HG02943 (cell line): Measurements from ENCODE around the gene C16orf96.

Experiments used
- ATAC-seq: cut with Tn5 transposase; IDR thresholded peaks from one replicate; pipeline ENCODE4 v1.9.1; 2021; ENCODE audit warnings: mild to moderate bottlenecking, low read depth, moderate library complexity; ENCODE audit not compliant: unreplicated experiment

Gene C16orf96

GRCh38 chr16:4524571-4524970, 31.6 kb upstream of the C16orf96 start:
- ATAC-seq, result no peak

DNA sequence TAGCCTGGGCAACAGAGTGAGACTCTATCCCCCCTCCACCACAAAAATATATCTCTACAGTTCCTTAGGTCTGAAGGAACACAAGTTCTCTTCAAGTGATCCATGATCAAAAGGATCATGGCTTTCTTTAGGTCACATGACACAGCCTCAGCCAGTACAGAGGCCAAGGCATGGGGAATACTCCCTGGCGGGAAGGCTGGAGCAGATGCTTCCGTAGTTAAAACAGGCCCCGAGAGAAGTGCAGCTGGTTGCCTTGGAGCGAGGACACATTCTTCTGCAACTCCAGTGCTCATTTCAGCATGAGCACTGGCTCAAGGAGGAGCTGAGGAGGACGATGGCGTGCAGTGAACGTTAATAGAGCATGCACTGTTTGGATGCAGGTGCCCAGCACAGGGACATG, 31.1 kb upstream of the C16orf96 start:
- ATAC-seq, result no peak

DNA sequence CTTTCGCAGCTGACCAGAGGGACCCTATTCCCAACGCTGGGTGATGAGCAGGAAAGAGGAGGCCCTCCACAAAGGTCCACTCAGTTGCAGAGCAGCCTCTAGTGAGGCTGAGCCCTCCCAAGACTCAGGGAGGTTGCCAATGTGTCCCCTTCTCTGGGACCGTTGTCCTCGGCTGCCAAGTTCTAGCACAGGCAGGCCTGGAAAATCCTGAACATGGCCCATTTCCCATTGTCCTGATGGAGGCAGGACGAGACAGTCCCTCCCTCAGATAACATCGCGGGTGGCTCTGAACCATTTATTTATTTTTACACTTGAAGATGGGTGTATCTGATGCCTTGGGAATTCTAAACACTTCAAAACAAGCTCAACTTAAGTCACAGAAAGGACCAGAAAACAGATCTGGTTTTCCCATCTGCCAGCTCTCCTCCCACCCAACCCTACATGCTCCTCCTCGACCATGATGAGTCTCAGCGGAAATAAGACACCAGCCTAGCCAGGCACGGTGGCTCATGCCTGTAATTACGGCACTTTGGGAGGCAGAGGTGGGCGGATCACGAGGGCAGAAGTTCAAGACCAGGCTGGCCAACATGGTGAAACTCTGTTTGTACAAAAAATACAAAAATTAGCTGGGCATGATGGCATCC, 30.4 kb upstream of the C16orf96 start:
- ATAC-seq, result no peak

GRCh38 chr16:4529085-4530060, 26.8 kb upstream of the C16orf96 start:
- ATAC-seq, result no peak

DNA sequence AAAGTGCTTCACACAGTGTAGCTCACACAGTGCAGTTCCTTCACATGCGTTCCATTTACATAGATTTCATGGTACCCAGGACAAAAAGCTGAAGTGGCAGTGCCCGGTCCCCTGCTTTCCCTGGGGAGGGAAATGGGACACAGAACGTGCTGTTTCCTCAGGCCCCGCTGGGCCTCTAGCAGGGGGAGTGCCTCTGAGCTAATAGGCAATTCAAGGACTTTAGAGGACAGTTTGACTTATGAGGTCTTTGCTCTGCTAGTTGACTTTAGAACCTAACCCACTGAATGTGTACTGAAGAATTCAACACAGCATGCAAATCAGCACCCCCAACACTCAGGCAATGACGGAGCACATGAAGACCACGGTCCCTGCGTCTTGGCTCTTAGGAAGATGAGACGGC, 24.3 kb upstream of the C16orf96 start:
- no peak for ATAC-seq

GRCh38 chr16:4532238-4532637, 23.9 kb upstream of the C16orf96 start:
- no peak for ATAC-seq

GRCh38 chr16:4533490-4533889, 22.6 kb upstream of the C16orf96 start:
- no peak for ATAC-seq

DNA sequence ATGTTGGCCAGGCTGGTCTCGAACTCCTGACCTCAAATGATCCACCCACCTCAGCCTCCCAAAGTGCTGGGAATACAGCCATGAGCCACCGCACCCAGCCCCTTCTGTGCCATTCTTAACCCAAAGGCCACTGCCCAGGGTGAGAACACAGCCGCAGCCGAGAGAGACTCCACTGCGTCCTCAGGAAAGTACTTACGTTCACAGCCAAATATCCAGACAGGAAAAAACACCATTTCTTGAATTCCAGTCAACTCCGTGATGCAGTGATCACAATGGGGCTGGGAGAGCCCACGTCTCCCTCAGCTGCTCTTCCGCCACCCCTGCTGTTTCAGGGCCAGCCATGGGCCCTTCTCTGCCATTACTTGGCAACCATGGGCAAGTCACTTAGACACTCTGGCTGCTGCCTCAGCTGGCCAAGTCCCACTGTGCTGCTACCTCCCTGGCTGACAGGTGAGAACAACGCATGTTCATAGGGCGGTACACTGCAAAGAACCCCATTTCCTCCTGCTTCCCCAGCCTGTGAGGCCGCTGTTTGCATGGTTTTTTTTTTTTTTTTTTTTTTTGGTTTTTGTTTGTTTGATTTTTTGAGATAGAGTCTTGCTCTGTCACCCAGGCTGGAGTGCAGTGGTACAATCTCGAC, 21.9 kb upstream of the C16orf96 start:
- no peak for ATAC-seq

- ATAC-seq, result no peak
These were observed 20.5 kb upstream of the C16orf96 start for GRCh38 chr16:4535627-4536108.

DNA sequence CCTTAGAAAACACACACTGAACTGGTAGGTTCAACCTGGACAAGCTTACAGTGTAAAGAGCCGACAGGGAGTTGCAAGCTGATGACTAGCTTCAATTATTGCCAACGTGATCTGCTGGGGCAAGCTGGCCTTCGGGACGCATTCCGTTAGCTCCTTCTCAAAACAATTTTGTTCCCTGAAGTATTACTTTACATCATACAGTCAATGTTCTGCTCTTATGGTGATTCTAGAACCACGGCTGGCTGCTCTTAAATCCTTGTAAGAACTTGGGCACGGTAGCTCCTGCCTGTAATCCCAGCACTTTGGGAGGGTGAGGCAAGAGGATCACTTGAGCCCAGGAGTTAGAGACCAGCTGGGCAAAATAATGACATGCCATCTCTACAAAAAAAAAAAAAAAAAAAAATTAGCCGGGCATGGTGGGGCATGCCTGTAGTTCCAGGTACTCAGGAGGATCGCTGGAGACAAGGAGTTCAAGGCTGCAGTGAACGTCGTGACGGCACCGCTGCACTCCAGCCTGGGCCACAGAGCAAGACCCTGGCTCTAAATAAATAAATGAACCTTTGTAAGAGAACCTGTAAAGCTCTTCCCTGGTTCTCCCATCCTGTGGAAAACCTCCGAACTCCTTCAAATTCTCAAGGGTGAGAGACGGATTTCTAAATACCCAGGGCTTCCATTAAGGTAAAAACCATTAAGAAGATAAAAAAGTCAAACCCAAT, 19.6 kb upstream of the C16orf96 start:
- ATAC-seq, result no peak

- ATAC-seq, result peak; percentile 18
These were observed 18.5 kb upstream of the C16orf96 start for GRCh38 chr16:4537376-4538343.

DNA sequence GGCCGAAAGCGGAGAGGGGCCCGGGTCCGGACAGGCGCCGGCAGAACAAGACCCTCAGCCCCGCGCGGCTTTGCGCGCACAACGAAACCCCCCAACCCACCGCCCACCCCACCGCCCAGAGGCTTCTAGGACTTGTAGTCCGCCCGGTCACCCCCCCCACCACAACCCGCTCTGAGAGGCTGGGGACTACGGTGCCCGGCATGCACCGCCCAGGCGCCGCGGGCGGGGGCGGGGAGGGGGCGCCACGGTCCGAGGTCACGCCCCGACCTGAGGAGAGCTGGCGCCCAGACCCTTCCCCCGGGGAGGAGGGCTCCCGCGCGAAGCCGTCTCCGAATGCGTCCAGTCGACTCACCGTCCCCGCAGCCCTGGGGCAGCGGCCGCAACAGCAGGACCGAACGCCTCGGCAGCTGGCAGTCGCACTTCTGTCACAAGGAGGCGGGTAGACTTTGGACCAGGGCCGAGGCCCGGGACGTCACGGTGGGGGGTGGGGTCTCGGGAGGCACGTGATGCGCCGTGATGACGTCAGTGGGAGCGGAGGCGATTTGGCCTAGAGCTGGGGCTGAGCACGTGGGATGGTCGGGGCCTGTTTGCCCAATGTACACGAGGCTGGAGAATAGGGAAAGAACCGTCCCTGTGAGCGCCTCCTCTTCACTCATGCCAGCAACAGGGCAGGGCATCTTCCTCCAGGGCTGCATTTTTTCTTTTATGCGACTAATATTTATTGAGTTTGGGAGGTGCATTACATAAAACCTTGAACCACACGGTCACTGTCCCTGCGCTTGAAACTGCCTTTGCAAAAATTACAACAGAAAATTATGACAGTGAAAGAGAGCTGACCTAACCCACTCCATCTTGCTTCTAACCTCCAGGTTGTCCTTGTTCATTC, 17.5 kb upstream of the C16orf96 start, which contains the start of gene CDIP1:
Gene CDIP1, minus strand, starts transcription at position 424 of the 886 bp plus-strand sequence. CDS start 24,643 bp downstream, outside the sequence.
- peak; percentile 82 for ATAC-seq

DNA sequence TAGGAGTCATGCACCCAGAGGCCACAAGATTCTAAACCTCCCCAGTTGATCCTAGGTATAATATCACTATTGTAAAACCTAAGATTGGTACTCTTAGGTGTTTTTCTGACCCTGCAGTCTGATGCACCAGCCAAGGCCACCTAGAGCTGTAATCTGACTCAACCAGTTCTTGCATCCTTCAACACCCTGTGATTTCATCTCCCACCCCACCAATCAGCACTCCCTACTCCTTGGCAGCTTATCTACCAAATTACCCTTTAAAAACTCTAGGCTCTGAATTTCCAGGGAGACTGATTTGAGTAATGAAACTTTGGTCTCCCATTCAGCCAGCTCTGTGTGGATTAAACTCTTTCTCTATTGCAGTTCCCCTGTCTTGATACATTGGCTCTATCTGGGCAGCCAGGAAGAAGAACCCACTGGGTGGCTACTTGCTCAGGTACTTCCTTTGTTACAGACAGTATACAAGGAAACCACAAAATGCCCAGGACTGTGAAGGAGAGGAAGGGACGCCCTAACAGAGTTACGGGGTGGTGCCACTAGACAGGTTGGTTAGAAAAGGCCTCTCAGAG, 16.3 kb upstream of the C16orf96 start:
- ATAC-seq, result no peak

DNA sequence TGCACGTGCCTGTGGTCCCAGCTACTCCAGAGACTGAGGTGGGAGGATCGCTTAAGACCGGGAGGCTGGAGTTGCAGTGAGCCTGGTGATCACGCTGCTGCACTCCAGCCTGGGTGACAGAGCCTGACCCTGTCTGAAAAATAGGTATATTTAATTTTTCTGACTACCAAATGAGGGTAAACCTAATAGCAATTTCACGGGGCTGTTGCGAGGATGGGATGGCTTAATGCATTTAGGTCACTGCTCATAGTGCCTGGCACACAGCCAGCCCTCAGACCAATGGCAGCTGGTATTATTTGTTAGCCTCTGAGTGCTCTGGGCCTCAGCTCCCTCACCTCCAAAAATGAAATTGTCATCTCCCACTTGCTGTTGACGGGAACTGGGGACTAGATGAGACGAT, 11.7 kb upstream of the C16orf96 start:
- no peak for ATAC-seq

DNA sequence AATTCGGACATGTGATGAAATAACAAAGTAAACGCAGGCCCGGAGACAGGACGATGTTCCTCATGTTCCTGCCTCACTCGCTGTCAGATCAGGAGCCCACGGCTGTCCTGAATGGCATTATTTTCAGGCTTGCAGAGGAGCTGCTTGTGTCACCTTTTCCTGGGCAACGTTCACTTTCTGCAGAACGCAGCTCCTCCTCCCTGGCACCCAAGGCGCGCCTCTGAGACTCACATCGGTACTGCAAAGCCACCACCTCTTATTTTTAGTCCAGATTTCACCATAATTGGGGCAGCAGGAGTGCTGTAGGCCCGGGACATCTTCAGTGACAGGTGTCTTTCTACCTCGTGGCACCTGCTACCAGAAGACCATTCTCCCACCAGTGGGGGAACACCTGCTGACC, 8.0 kb upstream of the C16orf96 start:
- ATAC-seq, result no peak

GRCh38 chr16:4550591-4550990, 5.5 kb upstream of the C16orf96 start:
- no peak for ATAC-seq

- no peak for ATAC-seq
These were observed 3.6 kb upstream of the C16orf96 start for GRCh38 chr16:4552541-4552940.

DNA sequence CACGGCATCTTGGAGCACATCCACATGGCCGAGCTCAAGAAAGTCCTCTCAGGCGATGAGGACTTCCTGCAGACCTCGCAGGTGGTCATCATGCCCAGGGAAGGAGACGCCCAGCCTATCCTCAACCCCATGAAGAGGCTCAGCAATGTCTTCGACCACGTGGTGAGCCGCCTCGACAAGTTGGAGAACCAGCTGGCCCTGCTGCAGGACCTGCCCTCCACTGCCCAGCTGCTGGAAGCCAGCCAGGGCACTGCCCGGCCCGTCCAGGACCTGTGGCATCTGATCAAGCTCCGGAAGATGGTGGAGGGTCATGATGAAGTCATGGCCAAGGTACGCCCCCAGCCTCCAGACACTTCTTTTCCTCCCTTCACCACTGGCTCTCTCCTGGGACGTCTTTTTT, 440 bp downstream of the C16orf96 start:
- ATAC-seq, result no peak
